GM19043 (cell line): ENCODE data around the gene PREP.

Experiments used
- ATAC-seq: cut with Tn5 transposase; IDR thresholded peaks from one replicate; pipeline ENCODE4 v1.9.1; 2021; ENCODE audit warnings: low read depth; ENCODE audit not compliant: unreplicated experiment

The PREP gene

GRCh38 chr6:105398859-105399258 is 4.0 kb downstream of the PREP start:
- no peak for ATAC-seq

- ATAC-seq: no peak
Measured at GRCh38 chr6:105397987-105398386, 4.9 kb downstream of the PREP start.

DNA sequence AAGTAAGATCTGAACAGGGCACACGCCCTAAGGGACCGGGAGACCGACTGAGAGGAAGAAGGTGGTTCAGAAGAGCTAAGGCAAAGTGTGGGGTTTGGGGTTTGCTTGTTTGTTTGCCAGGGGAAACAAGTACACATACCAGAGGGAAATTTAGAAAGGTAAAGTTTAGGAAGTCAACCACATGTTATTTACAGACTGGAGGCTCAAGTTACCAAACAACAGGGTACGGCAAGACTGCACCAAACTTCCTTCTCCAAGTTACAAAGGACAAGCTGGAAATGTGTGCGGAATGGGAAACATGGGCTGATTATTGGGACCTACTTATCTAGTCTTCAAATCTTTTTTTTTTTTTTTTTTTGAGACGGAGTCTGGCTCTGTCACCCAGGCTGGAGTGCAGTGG is 11.2 kb downstream of the PREP start:
- ATAC-seq: no peak

- no peak for ATAC-seq
Measured at GRCh38 chr6:105389543-105389942, 13.3 kb downstream of the PREP start.

DNA sequence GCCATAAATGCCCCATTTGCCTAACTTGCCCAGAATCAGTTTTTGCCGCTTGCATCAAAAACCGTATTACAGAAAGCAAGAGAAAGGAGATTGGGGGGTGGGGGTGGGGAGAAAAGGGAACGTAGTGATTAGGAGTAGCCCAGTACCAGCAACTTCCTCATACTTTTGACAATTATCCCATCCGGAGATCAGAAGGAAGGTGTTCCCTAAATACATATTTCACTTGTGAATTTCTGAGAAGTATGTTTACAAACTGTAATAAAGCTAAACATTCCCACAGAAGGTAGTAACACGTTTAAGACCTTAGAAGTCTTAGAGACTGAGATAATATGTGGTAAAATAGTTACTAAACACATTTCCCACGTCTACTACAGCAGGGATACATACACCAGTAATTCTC is 14.5 kb downstream of the PREP start:
- no peak for ATAC-seq

DNA sequence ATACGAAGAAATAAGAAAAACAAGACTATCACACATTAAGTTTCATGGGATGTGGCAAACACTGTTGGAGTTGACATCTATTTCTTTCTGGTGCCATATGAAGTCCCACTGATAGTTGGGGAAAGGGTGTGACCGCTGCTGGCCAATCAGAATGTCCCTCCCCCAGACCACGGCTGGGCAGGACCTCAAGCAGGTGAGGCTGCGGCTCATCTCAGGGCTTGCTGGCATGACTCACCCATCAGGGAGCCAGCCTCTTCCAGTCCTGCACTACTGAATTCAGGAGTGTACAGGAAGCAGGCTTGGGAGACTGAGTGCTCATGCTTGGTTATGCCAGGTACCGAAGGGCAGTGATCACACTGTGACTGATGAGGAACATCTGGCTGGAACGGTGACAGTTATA is 18.9 kb downstream of the PREP start:
- no peak for ATAC-seq

DNA sequence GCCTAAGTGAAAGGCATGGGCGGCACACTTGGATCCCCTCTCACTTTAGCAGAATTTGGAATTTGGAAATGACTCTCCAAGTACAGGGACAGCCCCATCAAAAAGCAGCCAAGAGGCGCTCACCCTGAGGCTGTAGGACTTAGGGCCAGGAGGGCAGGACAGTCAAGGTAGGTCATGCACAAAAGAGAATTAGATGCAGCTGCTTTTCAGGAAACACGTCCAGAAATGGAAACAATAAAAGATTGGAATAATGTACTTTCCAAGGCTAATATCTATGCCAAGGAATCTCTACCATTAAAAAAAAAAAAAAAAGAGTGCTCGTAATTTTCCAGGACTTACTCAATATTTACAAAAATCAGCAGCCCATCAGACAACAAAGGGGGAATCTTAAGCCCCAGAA is 19.9 kb downstream of the PREP start:
- no peak for ATAC-seq

DNA sequence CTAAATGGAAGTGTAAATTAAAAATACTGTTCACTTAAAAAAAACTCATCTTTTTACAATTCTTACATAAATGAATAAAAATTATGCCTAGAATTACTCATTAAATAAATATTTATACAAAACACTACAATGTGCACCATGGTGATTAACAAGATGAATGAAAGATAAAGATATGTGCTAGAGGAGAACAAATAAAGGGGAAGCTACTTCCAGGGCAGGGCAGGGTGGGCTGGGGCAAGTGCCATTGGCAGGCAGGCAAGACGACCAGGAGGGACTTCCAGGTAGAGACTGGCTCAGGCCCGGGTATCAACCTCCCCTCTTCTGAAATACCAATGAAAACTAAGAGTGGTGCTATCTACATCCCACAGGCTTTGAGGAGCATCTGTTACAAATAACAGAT is 20.4 kb downstream of the PREP start:
- ATAC-seq: no peak

DNA sequence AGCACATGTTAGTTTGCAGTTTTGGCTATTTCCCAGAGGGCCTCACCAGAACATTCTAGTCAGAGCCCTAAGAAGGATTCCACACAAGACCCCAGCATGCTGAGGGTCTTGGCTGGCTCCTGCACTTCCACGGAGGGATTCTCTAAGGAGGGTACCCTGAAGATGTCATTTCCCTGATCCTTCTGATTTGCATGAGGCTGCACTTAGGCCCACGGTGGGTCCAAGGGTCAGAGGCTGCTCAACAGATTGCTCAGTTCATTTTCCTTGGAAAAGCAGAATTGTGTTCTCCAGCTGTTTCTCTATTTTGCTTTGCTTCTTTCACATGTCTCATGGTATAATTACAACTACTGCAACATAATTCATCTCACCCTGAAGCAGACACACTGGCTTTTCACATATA is 22.2 kb downstream of the PREP start:
- no peak for ATAC-seq

- ATAC-seq: no peak
Measured at GRCh38 chr6:105375797-105376196, 27.1 kb downstream of the PREP start.

DNA sequence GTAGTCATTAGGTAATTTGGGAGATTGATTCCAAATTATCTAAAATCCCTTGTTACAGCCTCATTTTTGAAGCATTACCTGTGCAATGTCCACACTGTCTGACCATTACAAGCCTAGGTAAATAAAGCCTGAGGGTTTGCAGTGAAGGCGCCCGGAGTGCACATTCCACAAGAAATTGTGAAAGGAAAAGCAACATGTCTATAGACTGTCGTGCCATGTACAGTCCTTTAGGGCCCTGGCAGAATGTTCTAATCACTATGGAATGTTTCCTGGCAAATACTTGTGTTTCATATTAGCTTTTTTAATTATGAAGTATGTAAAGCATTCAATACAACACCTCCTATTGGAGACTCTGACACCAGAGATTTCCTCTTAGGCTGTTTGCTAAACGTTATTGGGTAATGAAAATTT is 28.9 kb downstream of the PREP start:
- no peak for ATAC-seq

- no peak for ATAC-seq
Measured at GRCh38 chr6:105373481-105373880, 29.4 kb downstream of the PREP start.

DNA sequence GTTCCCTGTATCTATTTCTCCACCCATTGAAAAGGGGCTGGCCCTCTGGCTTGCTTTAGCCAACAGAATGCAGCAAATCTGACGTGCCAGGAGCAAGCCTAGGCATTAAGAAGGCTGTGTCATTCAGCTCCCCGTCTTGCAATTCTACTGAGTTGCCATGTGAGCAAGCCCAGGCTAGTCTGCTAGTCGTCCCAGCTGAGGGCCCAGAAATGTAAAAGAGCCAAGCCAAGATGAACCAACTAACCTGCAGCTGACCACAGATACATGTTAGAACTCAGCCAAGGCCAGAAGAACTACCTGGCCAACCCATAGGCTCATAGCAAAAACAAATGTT is 30.1 kb downstream of the PREP start:
- no peak for ATAC-seq

DNA sequence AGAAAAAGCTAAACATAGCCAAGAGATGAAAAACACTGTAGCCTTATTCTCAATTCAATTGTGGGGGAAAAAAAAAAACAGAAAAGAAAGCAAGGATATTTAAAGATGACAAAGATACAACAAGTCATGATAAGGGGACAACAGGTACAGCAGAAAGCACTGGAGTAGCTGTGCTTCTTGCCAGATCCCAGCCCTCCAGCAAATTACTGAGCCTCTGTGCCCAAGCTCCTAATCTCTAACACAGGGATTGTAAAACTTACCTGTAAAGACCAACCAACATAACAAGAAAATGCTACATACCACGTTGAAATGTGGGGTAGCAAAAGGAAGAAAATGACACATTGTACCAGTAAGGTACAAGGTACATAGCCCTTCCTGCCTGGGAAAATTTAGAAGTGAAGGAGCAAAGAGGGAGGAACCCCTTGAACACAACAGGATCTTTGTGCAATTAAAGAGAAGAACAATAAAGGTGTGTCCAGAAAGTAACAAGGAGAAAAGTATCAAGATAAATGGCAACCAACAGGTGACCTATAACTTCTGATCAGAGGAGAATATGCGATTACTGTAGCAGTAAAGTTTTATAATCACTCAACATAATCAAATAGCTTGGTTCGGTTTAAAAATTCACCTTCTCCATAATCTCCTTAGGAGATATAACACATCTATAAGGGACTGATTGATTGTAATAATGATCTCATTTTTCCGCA is 30.6 kb downstream of the PREP start:
- no peak for ATAC-seq

DNA sequence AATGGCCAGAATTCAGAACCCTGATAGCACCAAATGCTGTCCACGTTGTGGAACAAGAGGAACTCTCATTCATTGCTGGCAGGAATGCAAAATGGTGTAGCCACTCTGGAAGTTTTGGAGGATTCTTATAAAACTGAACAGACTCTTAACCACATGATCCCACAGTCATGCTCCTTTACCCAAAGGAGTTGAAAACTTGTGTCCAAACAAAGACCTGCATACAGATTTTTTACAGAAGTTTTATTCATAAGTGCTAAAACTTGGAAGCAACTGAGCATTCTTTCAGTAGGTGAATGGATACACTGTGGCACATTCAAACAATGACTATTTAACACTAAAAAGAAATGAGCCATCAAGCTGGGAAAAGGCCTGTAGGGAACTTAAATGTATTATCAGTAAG is 32.5 kb downstream of the PREP start:
- ATAC-seq: no peak

DNA sequence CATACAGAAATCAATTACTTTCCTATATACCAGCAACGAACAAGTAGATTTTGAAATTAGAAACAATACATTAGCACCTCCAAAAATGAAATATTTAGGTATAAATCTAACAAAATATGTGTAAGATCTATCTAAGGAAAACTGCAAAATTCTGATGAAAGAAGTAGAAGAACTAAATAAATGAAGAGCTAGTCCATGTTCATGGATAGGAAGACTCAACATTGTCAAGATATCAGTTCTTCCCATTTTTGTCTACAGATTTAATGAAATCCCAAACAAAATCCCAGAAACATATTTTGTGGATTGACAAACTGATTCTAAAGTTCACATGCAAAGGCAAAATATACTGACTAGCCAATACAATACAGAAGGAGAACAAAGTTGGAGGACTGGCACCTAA is 33.7 kb downstream of the PREP start:
- ATAC-seq: no peak

DNA sequence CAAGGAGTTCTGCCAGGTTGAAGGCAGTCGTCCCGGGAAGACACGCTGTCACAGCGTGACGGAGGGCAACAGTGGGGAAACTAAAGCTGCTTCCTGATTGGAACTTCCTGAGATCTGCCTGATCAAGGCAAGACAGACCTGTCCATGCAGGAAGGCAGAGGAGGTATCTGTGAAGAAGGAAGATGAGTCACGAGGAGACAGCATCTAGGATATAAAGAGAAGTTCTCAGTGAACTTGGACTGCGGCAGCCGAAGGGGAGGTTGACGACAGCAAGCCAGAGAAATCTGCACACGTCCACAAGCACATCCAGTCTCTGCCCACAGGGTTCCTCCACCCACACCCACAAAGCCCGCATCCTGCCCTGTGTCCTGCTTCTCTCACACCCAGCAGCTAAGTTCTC is 38.6 kb downstream of the PREP start:
- ATAC-seq: no peak

DNA sequence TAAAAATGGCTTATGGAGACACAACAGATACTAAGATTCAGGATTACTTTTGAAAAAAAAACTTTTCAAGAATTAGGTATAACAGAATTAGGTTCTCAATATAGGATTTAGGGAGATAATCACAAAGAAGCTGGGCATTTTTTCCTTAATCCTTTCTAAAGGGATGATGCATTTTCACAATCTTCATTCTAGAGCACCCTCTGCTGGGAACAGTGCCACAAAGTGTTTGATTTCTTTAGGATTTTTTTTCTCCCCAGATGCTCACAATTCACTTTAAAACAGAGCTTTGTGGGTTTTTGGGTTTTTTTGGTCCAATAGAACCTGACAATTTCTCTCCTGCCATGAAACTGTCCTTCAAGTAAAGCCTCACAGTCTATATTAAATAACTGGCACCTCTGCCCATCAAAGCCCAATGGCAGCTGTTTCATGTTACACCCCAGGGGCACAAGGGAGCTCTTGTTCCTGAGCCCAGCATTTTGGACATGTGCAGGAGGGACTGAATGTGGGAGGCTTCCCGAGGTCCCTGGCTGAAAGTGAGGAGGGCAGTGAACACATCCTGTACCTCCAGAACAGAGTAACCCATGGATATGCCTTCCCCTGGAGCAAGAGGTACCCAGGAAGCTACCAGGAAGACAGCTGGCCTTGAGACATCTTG is 39.7 kb downstream of the PREP start:
- no peak for ATAC-seq

GRCh38 chr6:105359419-105360370 is 43.2 kb downstream of the PREP start:
- ATAC-seq: no peak

GRCh38 chr6:105357165-105357564 is 45.7 kb downstream of the PREP start:
- no peak for ATAC-seq

DNA sequence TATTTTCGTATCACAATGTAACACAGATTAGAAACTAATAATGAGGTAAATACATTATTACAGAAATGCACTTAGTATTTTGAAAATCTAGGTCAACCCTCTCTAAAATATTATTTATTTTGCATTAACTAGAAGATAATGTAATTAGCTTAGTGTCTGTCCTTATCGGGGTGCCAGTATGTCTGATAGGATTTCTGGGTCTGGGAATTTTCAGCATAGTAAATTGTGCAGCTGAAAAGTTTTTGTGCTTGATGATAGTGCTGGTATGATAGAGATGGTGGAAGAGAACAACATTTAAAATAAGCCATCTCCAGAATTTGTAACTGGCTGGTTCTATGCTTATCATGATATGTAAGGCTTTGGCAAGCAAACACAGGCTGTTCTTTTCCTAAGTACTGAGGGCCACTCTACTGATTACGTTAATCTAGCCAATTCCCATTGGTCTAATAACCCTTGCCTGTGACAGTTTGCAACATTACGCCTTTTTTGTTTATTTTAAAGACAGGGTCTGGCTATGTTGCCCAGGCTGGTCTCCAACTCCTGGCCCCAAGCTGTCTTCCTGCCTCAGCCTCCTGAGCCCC is 50.8 kb downstream of the PREP start:
- no peak for ATAC-seq
